HepG2 (cell line): ENCODE results near the gene AIF1. TPM values are rescaled to one million over a fixed set of nuclear protein-coding genes. Genes with fewer than 3 reads are reported as not detected.

ENCODE experiments used
- ATRX ChIP-seq: sonication (generic); formaldehyde crosslinking; IDR thresholded peaks from 2 replicates; pipeline ENCODE4 v1.4.0; 2020; ENCODE audit warnings: missing genetic modification reagents, borderline replicate concordance
- CHD2 ChIP-seq: IDR thresholded peaks from 2 replicates; pipeline ENCODE4 v1.6.1; 2011; ENCODE audit warnings: low read depth, low read length, improper control_type of control experiment
- CSRNP2 ChIP-seq: sonication (generic); formaldehyde crosslinking; conservative IDR thresholded peaks from 2 replicates; pipeline ENCODE4 v1.8.0; 2022; ENCODE audit warnings: low read depth, missing genetic modification reagents
- FOXO1 ChIP-seq: sonication (generic); formaldehyde crosslinking; IDR thresholded peaks from 2 replicates; pipeline ENCODE4 v1.4.0; 2020; ENCODE audit warnings: missing genetic modification reagents
- HDAC2 ChIP-seq: sonication (generic); formaldehyde crosslinking; IDR thresholded peaks from 2 replicates; pipeline ENCODE4 v1.4.0; 2020; ENCODE audit warnings: missing genetic modification reagents
- HIVEP1 ChIP-seq: sonication (generic); formaldehyde crosslinking; IDR thresholded peaks from 2 replicates; pipeline ENCODE4 v1.4.0; 2020; ENCODE audit warnings: mild to moderate bottlenecking, missing genetic modification reagents
- HNRNPL ChIP-seq: fragments of 200-400 bp; formaldehyde crosslinking; IDR thresholded peaks from 2 replicates; pipeline ENCODE4 v1.6.1; 2017; ENCODE audit warnings: mild to moderate bottlenecking, low read depth, low read length
- MLX ChIP-seq: IDR thresholded peaks from 2 replicates; pipeline ENCODE4 v1.6.1; 2016
- NFYC ChIP-seq: IDR thresholded peaks from 2 replicates; pipeline ENCODE4 v1.6.1; 2016; ENCODE audit warnings: missing genetic modification reagents, missing compliant biosample characterization
- SETDB1 ChIP-seq: sonication (generic); formaldehyde crosslinking; IDR thresholded peaks from 2 replicates; pipeline ENCODE4 v1.5.1; 2020; ENCODE audit warnings: missing genetic modification reagents, mild to moderate bottlenecking, borderline replicate concordance
- SMARCC2 ChIP-seq: fragments of 450-650 bp; IDR thresholded peaks from 2 replicates; pipeline ENCODE4 v1.6.1; 2017; ENCODE audit warnings: antibody characterized with exemption, mild to moderate bottlenecking
- SP4 ChIP-seq: sonication (generic); formaldehyde crosslinking; IDR thresholded peaks from 2 replicates; pipeline ENCODE4 v1.8.1; 2023; ENCODE audit warnings: mild to moderate bottlenecking, missing genetic modification reagents
- TEAD3 ChIP-seq: optimal IDR thresholded peaks from 2 replicates; pipeline ENCODE3; 2016; ENCODE audit warnings: borderline replicate concordance
- TOPORS ChIP-seq: sonication (generic); formaldehyde crosslinking; IDR thresholded peaks from 2 replicates; pipeline ENCODE4 v1.8.0; 2023; ENCODE audit warnings: mild to moderate bottlenecking, missing genetic modification reagents
- USF2 ChIP-seq, 2 experiments: sonication (generic) in 1 of 2; formaldehyde crosslinking in 1 of 2; IDR thresholded peaks; 2 replicates each; pipeline versions ENCODE4 v1.5.1 to v1.6.1; 2011 to 2020; ENCODE audit warnings: borderline replicate concordance in 1 of 2, low read depth in 1 of 2, low read length in 1 of 2, mild to moderate bottlenecking in 1 of 2, missing genetic modification reagents in 1 of 2, moderate library complexity in 1 of 2
- ZC3H13 ChIP-seq: sonication (generic); formaldehyde crosslinking; IDR thresholded peaks from 2 replicates; pipeline ENCODE4 v1.8.1; 2023; ENCODE audit warnings: mild to moderate bottlenecking, missing genetic modification reagents, moderate library complexity
- ZNF12 ChIP-seq: sonication (generic); formaldehyde crosslinking; IDR thresholded peaks from 2 replicates; pipeline ENCODE4 v1.5.0; 2020; ENCODE audit warnings: missing genetic modification reagents
- ZNF260 ChIP-seq: sonication (generic); formaldehyde crosslinking; IDR thresholded peaks from 2 replicates; pipeline ENCODE4 v1.4.0; 2020; ENCODE audit warnings: missing genetic modification reagents, low read depth, mild to moderate bottlenecking, borderline replicate concordance
- ZNF296 ChIP-seq: sonication (generic); formaldehyde crosslinking; conservative IDR thresholded peaks from 2 replicates; pipeline ENCODE4 v1.5.0; 2020; ENCODE audit warnings: mild to moderate bottlenecking, missing genetic modification reagents
- ZNF382 ChIP-seq: sonication (generic); formaldehyde crosslinking; IDR thresholded peaks from 2 replicates; pipeline ENCODE4 v1.5.0; 2020; ENCODE audit warnings: missing genetic modification reagents, mild to moderate bottlenecking, borderline replicate concordance
- ZNF562 ChIP-seq: sonication (generic); formaldehyde crosslinking; IDR thresholded peaks from 2 replicates; pipeline ENCODE4 v1.8.0; 2022; ENCODE audit warnings: missing genetic modification reagents, borderline replicate concordance
- ZNF572 ChIP-seq: sonication (generic); formaldehyde crosslinking; IDR thresholded peaks from 2 replicates; pipeline ENCODE4 v1.5.1; 2020; ENCODE audit warnings: mild to moderate bottlenecking, missing genetic modification reagents
- ZNF747 ChIP-seq: sonication (generic); formaldehyde crosslinking; IDR thresholded peaks from 2 replicates; pipeline ENCODE4 v1.8.1; 2023; ENCODE audit warnings: missing genetic modification reagents, mild to moderate bottlenecking, borderline replicate concordance
- ZNF879 ChIP-seq: sonication (generic); formaldehyde crosslinking; IDR thresholded peaks from 2 replicates; pipeline ENCODE4 v1.8.1; 2023; ENCODE audit warnings: missing genetic modification reagents
- polyA plus RNA-seq, 8 experiments: library from polyadenylated mRNA; depleted of rRNA in 3 of 8; stranded (reverse) in 7 of 8; unstranded in 1 of 8; fragments of >200 nt; fragmentation: Illumina TruSeq in 4 of 8; extraction: Trizol in 4 of 8; gene quantifications; 2 replicates each; pipeline versions ENCODE4 v1.2.1 to v1.2.3, GENCODE V29; 2011 to 2016; ENCODE audit warnings: low read depth in 4 of 8, missing spikeins in 1 of 8, mixed read lengths in 1 of 8; ENCODE audit not compliant: insufficient read depth in 1 of 8
- total RNA-seq, 5 experiments: library from RNA; depleted of rRNA; stranded (reverse); fragments of >200 nt; fragmentation: Illumina TruSeq; extraction: Trizol; gene quantifications; 2 replicates each; pipeline ENCODE4 v1.2.3, GENCODE V29; 2016; ENCODE audit warnings: low read depth in 1 of 5

Gene AIF1
- total and polyA plus RNA-seq, 2 of the 13 experiments (the other 11 are each of a cell fraction or from before 2014, with no cell fraction given), result 1.5 TPM; not detected in 1

GRCh38 chr6:31660381-31661261 lies 45.6 kb downstream of the AIF1 start, which contains the start of gene C6orf47 (continued):
- TF ChIP-seq ZNF879 (CRISPR knock-in tag), result no peak
- no peak; the same call in 1 of the 2 replicates for TF ChIP-seq HIVEP1 (CRISPR knock-in tag)
- no peak; the same call in 1 of the 2 replicates for TF ChIP-seq ZNF382 (CRISPR knock-in tag)
- no peak for TF ChIP-seq ATRX
- TF ChIP-seq ZNF296 (CRISPR knock-in tag), result no peak
- TF ChIP-seq ZNF12 (CRISPR knock-in tag), result peak; percentile 70; the same call in 1 of the 2 replicates
- TF ChIP-seq HDAC2 (CRISPR knock-in tag), result peak; percentile 57
- TF ChIP-seq NFYC (CRISPR knock-in tag), result no peak
- TF ChIP-seq TOPORS (CRISPR knock-in tag), result peak; percentile 86; the same call in 1 of the 2 replicates
- TF ChIP-seq USF2 (IDR thresholded peaks at IDR 0.05; ENCODE audit: low read depth, low read length), result no peak
- 0 out of 2 replicates have a peak, but pooled peaks have one; percentile 6 for TF ChIP-seq USF2 (CRISPR knock-in tag; IDR thresholded peaks at IDR 0.05; ENCODE audit: borderline replicate concordance)
- TF ChIP-seq ZNF747 (CRISPR knock-in tag), result 0 out of 2 replicates have a peak, but pooled peaks have one; percentile 33
- TF ChIP-seq FOXO1 (CRISPR knock-in tag), result peak; percentile 11; the same call in 1 of the 2 replicates
- TF ChIP-seq CHD2, result no peak
- TF ChIP-seq TEAD3 (CRISPR knock-in tag), result no peak
- TF ChIP-seq MLX (CRISPR knock-in tag), result no peak
- TF ChIP-seq ZNF260 (CRISPR knock-in tag), result 0 out of 2 replicates have a peak, but pooled peaks have one; percentile 76
- no peak for TF ChIP-seq ZNF562 (CRISPR knock-in tag)
- TF ChIP-seq CSRNP2 (CRISPR knock-in tag), result no peak
- TF ChIP-seq HNRNPL, result no peak
- no peak for TF ChIP-seq SMARCC2
- no peak for TF ChIP-seq ZNF572 (CRISPR knock-in tag)
- TF ChIP-seq SETDB1 (CRISPR knock-in tag), result no peak
- peak; percentile 96 for TF ChIP-seq ZC3H13 (CRISPR knock-in tag)
- TF ChIP-seq SP4 (CRISPR knock-in tag), result peak; percentile 94
